T47D (cell line): ENCODE measurements around the gene GBF1.

Experiments
- DNase-seq, 2 experiments: peaks; one replicate each; pipeline versions ENCODE4 v3.0.0 to v3.0.0-alpha.2; 2011 to 2012; ENCODE audit warnings: low read depth in 1 of 2, low spot score in 1 of 2
- JUND ChIP-seq: IDR thresholded peaks from 2 replicates; pipeline ENCODE4 v1.6.1; 2012; ENCODE audit warnings: low read depth
- in situ Hi-C: cut with HindIII; loops from 2 replicates; pipeline ENCODE4 v1.10.0; 2016; ENCODE audit warnings: low sequenced_read_pairs, low pct_unique_long_range_greater_than_20kb

The GBF1 gene

GRCh38 chr10:102431452-102432124, 186.3 kb downstream of the GBF1 start:
- TF ChIP-seq JUND = no peak
- DNase-seq = peak in 1 of 2 experiments; percentile 46
- in situ Hi-C loops = no loop called here
